ENCODE data around the gene FOXM1.

Gene FOXM1

DNA sequence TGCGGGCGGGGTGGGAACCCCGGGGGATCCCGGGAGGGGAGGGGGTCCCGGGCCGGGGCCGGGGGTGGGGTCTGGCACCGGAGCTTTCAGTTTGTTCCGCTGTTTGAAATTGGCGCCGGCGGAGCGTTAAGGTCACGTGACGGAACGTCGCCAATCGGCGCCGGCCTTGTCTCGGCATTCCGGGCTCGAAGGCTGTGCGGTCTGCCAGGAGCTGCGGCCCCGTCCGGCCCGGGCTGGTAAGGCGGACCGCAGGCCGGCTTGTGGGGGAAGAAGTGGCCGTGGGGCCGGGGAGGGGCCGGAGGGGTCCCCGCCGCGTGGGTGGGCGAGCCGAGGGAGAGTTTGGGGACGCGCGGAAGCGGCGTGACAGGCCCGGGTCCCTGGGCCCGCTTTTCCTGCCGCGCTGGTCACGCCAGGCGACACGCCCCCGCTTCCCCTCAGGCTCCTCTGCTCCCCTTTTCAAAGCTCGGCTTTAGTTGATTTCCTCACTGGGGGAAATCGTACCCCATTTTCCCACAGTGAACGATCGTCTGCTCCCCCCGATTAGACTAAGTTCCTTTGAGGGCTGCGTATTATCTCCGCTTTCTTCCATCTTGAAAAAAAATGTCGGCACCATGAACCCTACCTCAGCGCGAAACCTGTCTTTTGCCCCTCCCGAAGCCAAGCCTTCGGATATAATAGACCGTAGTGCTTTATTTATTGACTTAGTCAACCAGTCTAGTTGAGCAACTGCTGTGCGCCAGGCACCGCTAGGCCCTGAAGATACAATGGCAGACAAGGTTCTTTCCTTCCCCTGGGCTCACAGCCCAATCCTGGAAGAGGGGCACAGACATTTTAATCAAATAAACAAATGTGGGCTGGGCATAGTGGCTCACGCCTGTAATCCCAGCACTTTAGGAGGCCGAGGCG lies at the start of gene FOXM1, which contains the start of gene RHNO1:
Gene FOXM1, minus strand, starts transcription at position 128 of the 906 bp plus-strand sequence. CDS start 2,696 bp downstream, outside the sequence.
Gene RHNO1, plus strand, starts transcription at position 177 of the 906 bp plus-strand sequence. CDS start 8,144 bp downstream, outside the sequence.
- DNase-seq (ENCODE audit: low read depth): peak; percentile 93
- TF ChIP-seq, protein P1, sequence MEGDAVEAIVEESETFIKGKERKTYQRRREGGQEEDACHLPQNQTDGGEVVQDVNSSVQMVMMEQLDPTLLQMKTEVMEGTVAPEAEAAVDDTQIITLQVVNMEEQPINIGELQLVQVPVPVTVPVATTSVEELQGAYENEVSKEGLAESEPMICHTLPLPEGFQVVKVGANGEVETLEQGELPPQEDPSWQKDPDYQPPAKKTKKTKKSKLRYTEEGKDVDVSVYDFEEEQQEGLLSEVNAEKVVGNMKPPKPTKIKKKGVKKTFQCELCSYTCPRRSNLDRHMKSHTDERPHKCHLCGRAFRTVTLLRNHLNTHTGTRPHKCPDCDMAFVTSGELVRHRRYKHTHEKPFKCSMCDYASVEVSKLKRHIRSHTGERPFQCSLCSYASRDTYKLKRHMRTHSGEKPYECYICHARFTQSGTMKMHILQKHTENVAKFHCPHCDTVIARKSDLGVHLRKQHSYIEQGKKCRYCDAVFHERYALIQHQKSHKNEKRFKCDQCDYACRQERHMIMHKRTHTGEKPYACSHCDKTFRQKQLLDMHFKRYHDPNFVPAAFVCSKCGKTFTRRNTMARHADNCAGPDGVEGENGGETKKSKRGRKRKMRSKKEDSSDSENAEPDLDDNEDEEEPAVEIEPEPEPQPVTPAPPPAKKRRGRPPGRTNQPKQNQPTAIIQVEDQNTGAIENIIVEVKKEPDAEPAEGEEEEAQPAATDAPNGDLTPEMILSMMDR (conservative IDR thresholded peaks at IDR 0.05; ENCODE audit: low read depth, low read length): peak; percentile 18
- peak within 1 kb of the TSS; percentile 85 for H3K4me3 ChIP-seq (ENCODE audit: low read depth, low read length)

DNA sequence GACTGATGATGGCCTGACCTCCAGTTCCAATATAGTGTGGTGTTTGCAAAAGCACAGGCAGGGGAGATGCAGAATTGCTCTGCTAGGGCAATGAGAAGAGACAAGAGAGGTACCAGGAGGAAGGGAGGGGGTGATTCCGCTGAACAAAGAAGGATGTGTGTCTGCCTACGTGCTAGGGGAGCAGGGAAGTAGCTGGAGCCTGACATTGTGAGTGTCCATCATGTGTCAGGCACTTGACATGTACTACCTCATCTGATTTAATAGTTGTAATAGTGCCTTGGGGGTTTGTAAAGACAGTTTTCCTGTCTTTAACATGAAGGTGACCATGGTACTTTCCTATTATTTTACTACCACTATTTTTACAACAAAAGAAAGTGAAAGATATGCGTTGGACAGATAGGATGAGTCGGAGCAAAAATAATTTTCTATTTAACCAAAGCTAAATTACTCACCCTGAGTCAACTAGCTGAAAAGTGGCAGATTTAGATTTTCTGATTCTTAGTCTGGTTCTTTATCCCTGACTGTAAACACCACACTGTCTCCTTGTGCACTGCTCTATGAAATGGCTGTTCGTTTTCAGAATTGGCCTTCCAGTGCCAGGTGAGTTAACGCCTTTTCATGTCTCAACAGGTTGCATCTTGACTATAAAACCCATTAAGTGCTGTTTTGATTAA lies 48.5 kb upstream of the FOXM1 start:
- TF ChIP-seq, protein P1 (conservative IDR thresholded peaks at IDR 0.05; ENCODE audit: low read depth, low read length): no peak
- no peak overlapping the region for H3K4me3 ChIP-seq (ENCODE audit: low read depth, low read length)
- DNase-seq (ENCODE audit: low read depth): no peak

- H3K4me3 ChIP-seq (ENCODE audit: low read depth, low read length): no peak overlapping the region
- DNase-seq (ENCODE audit: low read depth): peak; percentile 74
- TF ChIP-seq, protein P1 (conservative IDR thresholded peaks at IDR 0.05; ENCODE audit: low read depth, low read length): no peak
These were observed 47.0 kb upstream of the FOXM1 start for GRCh38 chr12:2924019-2924418.

- DNase-seq (ENCODE audit: low read depth): no peak
- TF ChIP-seq, protein P1 (conservative IDR thresholded peaks at IDR 0.05; ENCODE audit: low read depth, low read length): no peak
- no peak overlapping the region for H3K4me3 ChIP-seq (ENCODE audit: low read depth, low read length)
These were observed 46.1 kb upstream of the FOXM1 start for GRCh38 chr12:2923057-2923456.

GRCh38 chr12:2922329-2922728 lies 45.4 kb upstream of the FOXM1 start:
- no peak for DNase-seq (ENCODE audit: low read depth)
- TF ChIP-seq, protein P1 (conservative IDR thresholded peaks at IDR 0.05; ENCODE audit: low read depth, low read length): no peak

DNA sequence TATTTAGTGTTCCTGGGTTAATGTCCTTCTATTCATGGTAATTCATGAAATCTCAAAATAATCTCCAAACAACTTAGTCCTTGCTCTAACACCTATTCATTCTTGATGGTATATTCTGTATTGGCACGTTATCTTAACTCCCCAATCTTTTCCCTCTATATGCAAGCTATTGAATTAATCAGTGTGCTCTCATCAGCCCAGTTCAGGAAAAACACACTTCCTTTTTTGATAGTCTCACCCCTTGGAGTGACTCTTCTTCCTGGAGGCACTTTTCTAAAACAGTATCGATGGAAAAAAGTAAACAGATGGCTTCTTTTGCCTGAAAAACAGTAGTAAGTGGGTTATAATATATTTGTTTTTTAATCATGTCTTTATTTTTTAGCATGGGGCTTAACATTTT lies 42.3 kb upstream of the FOXM1 start:
- no peak overlapping the region for H3K4me3 ChIP-seq (ENCODE audit: low read depth, low read length)
- DNase-seq (ENCODE audit: low read depth): no peak
- TF ChIP-seq, protein P1 (conservative IDR thresholded peaks at IDR 0.05; ENCODE audit: low read depth, low read length): no peak

More at GRCh38 chr12:2922329-2922728, 45.4 kb upstream of the FOXM1 start:
- H3K4me3 ChIP-seq (ENCODE audit: low read depth, low read length): no peak overlapping the region
